GM21717 (cell line): ENCODE data around the gene PTCH1.

Experiments used
- ATAC-seq: cut with Tn5 transposase; IDR thresholded peaks from one replicate; pipeline ENCODE4 v1.9.1; 2021; ENCODE audit warnings: mild to moderate bottlenecking, moderate library complexity; ENCODE audit not compliant: unreplicated experiment

PTCH1 gene

GRCh38 chr9:95468791-95469190 lies 48.0 kb downstream of the PTCH1 start:
- ATAC-seq: no peak

- ATAC-seq: no peak
These were observed 51.7 kb downstream of the PTCH1 start for GRCh38 chr9:95465115-95465514.

GRCh38 chr9:95463148-95464060 lies 53.4 kb downstream of the PTCH1 start:
- ATAC-seq: peak; percentile 14

GRCh38 chr9:95462249-95463147 lies 54.3 kb downstream of the PTCH1 start:
- peak; percentile 89 for ATAC-seq

GRCh38 chr9:95461448-95462248 lies 55.1 kb downstream of the PTCH1 start:
- peak; percentile 4 for ATAC-seq

GRCh38 chr9:95460518-95461164 lies 56.1 kb downstream of the PTCH1 start:
- no peak for ATAC-seq

GRCh38 chr9:95459851-95460517 lies 56.8 kb downstream of the PTCH1 start:
- no peak for ATAC-seq

GRCh38 chr9:95459178-95459577 lies 57.6 kb downstream of the PTCH1 start:
- no peak for ATAC-seq

- no peak for ATAC-seq
These were observed 58.1 kb downstream of the PTCH1 start for GRCh38 chr9:95458666-95459065.

- ATAC-seq: no peak
These were observed 59.0 kb downstream of the PTCH1 start for GRCh38 chr9:95457769-95458168.

GRCh38 chr9:95455714-95456113 lies 61.1 kb downstream of the PTCH1 start:
- no peak for ATAC-seq

GRCh38 chr9:95452176-95452575 lies 64.6 kb downstream of the PTCH1 start:
- no peak for ATAC-seq

- no peak for ATAC-seq
These were observed 65.7 kb downstream of the PTCH1 start for GRCh38 chr9:95451065-95451426.

- ATAC-seq: no peak
These were observed 66.4 kb downstream of the PTCH1 start for GRCh38 chr9:95450171-95451064.

GRCh38 chr9:95449016-95449415 lies 67.8 kb downstream of the PTCH1 start:
- ATAC-seq: no peak

GRCh38 chr9:95447660-95448420 lies 68.9 kb downstream of the PTCH1 start:
- ATAC-seq: no peak

GRCh38 chr9:95446984-95447383 lies 69.8 kb downstream of the PTCH1 start:
- ATAC-seq: no peak

GRCh38 chr9:95446259-95446658 lies 70.5 kb downstream of the PTCH1 start:
- no peak for ATAC-seq
